Measurements from ENCODE around the gene ZBTB25.
A peak's percentile ranks its signal among the peaks of the same experiment; 100 is the strongest.
"Not testable (repeated sequence)": the region's sequence is repeated elsewhere in the genome, so short reads cannot be mapped to it uniquely, and the experiment has no call there.

ZBTB25 gene

DNA sequence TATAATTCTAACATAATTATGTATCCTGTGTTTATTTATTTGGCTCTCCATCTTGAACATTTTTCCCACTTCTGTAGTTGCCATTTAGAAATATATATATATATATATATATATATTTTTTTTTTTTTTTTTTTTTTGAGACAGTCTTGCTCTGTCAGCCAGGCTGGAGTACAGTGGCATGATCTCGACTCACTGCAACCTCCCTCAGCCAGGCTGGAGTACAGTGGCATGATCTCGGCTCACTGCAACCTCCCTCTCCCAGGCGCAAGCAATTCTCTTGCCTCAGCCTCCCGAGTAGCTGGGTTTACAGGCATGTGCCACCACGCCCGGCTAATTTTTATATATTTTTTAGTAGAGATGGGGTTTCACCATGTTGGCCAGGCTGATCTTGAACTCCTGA is 14.0 kb upstream of the ZBTB25 start:
- not testable (repeated sequence) for DNase-seq (ENCODE audit: low read depth in 4 of 4, low spot score in 1 of 4)

DNA sequence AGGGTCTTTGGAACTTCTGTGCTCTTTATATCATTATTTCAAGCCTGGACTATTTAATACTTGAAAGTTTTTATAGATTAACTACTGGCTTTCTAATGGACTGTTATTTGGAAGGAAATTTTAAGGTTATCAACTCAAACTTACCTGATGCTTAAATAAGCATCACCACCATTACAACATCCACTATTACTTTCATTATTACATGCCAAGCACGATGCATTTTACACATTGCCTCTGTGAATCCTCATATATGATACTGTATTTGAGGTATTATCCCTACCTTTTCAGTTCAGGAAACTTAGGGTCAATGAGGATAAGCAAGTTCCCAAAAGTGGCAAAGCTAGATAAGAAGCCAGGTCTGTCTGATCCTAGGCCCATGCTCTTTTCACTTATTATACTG is 13.3 kb upstream of the ZBTB25 start:
- no peak for DNase-seq (ENCODE audit: low read depth in 4 of 4, low spot score in 1 of 4)

DNA sequence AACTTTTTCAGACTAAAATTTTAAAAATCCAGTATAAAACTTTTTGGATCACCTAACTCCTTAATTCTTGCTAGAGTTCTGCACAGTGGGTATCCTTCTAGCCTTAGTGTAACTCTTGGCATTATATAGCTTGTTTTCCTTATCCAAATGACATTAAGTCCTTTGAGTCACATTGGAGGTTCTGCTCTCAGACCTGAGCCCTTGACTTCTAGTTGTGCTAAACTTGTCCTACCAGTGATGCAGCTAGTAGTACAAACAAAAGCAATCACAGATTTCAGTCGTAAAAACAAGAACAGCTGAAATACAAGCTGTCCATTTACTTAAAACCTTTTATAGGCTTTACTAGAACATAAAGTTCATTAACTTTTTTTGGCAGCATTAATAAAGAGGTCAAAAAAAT is 11.4 kb upstream of the ZBTB25 start:
- no peak for DNase-seq (ENCODE audit: low read depth in 4 of 4, low spot score in 1 of 4)

DNA sequence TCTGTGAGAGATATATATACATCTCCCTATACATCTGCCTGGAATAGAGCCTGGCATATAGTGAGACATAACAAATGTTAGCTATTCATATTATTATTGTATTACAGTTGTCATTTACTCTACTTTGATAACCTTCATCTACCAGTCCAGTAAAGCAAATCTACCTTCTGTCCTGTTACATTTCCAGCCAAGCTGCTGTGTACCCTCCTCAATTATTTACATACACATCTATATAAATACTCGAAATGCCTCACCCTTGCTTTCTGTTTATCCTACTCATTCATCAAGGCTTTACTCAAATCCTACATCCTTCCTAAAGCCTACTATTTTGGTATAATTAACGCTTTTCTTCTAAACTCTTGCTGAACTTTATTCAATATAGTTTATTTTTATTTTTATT is 9.6 kb upstream of the ZBTB25 start:
- DNase-seq (ENCODE audit: low read depth in 4 of 4, low spot score in 1 of 4), result no peak

DNA sequence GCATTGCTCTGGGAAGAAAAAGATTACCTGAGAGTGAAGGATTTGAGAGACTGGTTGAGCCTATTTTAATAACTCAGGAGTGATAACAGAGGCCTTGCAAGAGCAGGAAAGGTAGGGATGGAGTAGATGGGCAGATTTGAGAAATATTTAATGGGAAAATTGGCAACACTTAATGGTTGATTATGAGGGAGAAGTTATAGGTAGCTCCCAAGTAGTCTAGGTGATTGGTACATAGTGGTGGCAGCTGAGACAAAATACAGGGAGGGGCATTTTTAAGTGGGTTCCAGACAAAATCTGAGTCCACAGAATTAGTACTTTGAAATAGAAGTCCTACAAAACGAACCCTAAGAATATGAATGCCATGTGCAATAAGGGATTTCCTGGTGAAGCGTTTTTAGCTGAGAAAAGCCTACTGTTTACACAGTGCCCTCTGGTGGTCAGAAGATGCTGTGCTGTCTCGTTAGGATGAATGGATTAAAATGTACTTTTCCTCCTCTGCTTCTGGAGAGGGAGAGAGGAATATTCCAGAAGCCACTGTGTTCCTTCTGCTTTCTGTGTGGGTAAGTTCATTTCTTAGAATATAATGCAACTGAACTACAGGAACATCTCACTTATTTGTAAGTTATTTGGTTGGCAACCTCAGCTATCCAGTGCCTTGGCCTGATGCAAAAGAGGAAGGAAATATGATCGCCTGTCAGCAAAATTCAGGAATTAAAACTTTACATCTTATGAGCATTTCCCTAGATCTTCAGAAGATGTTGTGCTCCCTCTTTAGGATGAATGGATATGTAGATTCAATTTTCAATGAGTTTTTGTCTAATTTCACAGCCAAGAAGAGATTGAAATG is 7.4 kb upstream of the ZBTB25 start:
- DNase-seq (ENCODE audit: low read depth in 4 of 4, low spot score in 1 of 4), result peak; percentile 36 to 55 (median 44)

DNA sequence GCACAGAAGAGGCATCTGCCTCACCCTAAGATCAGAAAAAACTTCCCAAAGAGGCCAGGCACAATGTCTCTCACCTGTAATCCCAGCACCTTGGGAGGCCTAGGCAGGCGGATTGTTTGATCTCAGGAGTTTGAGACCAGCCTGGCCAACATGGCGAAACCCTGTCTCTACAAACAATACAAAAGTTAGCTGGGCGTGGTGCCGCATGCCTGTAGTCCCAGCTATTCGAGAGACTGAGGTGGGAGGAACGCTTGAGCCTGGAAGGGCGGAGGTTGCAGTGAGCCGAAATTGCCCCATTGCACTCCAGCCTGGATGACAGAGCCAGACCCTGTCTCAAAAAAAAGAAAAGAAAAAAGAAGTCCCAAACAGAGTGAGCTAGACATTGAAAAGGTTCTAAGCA is 5.4 kb upstream of the ZBTB25 start:
- no peak for DNase-seq (ENCODE audit: low read depth in 4 of 4, low spot score in 1 of 4)

DNA sequence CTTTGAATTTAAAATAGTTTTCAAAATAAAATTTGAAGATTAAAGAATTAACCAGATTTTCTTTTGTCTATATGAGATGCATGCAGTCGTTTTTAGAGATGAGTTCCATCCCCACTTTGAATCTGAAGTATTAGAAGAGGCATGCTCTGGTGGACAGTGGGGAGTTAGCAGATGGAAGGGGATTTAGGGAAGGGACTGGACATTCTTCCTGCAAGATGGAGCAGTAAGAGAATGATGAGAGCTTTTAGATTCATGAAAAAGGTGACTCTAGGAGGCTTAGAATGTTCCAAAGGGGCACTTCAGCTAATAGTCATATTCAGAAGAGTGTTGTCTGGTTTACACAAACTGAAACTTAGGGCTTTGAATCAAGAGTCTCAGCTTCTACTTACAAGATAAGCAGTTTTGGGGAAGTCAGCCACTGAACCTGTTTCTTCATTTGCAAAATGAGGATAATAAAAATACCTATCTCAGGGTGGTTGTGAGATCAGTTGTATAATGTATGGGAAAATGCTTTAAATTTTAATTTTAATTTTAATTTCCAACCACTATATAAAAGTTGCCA is 4.7 kb upstream of the ZBTB25 start:
- no peak for DNase-seq (ENCODE audit: low read depth in 4 of 4, low spot score in 1 of 4)

DNA sequence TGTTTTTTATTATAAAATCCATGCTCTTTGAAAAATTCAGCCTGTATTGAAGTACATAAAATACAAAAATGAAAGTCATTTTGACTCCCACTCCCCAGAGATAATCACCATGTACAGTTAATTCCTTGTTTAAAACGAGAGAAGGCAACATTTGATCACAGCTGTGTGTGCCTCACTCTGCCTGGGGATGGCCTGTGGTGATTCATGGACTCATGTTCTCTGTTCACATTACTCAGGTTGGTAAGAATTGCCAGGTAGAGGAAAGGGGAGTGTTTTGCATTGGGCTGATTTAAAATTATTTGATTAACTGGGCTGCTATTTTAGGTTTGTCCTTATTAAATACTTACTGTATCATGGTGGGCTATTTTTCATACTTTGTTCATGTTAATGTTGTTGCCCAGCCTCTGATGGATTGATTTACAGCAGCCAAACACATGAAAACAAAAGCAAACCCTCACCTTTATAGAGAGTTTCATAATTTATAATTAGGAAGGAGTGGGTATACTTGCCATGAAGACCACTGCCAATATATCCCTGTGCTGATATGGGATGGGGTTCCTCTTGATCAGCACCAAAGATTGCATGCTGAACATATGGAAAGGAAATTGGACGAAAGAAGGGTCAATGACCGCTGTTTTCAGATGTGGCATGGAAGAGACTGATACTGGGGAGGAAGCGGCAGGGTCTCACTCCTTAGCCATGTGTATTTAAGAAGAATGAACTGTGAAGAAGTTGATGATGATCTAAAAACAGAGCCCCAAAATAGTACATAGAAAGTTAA is 3.9 kb upstream of the ZBTB25 start:
- DNase-seq (ENCODE audit: low read depth in 4 of 4, low spot score in 1 of 4), result peak in 3 of 4 experiments; percentile 8 to 34 (median 32)

DNA sequence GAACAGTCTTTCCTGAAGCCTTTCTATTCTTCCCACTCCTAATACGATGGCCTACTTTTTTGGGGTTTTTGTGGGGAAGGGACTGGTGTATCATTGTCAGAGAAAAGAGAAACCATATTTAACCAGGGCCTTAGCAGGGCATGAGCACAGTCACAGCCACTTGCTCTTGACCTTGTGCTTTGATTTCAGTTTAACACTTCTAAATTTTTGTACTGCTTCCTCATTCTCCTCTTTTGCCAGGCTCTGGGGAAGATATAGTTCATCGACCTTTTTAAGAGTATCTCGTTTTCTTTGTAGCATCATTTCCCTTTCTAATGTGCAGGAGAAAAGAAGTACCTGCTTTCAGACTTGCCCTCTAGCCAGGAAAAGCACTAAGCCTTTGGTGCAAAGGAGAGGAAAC is 3.1 kb upstream of the ZBTB25 start:
- no peak for DNase-seq (ENCODE audit: low read depth in 4 of 4, low spot score in 1 of 4)

DNA sequence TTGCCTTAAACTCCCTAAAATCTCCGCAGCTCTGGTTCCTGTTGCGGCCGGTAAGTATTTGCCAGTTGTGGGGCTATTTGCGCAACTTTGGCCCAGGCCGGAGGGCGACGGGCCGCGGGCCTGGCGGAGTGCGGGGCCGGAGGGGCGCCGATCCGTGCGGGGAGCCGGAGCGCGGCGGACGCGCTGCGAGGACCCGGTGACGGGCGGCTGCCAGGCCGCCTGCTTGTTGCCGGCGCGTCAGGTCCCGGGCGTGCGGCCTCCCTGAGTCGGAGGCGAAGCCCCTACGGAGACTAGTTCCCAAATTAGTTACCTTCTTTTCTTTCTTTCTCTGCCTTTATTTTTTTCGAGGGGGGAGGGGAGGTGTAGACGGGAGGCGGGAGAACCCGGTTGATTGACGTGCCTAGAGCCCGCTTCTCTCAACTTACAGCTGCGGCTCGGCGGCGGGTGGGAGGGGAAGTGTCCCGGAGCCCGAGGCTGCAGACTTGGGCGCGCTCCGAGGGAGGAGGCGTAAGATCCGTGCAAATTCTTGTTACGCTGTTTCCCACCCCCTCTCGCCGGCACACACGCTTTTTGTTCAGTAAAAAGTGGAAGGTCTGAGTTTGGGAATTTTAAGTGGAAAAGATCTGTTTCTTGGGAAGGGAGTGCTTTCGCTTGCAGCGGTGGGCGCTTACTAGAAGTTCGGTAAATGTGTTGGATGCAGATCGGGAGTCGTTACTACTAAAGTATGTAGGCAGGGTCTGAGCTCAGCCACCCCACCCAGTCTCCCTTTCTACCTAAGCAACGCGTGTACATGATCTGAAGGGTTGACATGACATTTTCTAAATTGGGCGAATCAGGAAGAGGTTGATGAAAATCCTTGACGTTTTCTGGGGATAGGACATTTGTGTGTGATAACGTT is 1.5 kb upstream of the ZBTB25 start:
- peak; percentile 68 to 82 (median 73) for DNase-seq (ENCODE audit: low read depth in 4 of 4, low spot score in 1 of 4)

DNA sequence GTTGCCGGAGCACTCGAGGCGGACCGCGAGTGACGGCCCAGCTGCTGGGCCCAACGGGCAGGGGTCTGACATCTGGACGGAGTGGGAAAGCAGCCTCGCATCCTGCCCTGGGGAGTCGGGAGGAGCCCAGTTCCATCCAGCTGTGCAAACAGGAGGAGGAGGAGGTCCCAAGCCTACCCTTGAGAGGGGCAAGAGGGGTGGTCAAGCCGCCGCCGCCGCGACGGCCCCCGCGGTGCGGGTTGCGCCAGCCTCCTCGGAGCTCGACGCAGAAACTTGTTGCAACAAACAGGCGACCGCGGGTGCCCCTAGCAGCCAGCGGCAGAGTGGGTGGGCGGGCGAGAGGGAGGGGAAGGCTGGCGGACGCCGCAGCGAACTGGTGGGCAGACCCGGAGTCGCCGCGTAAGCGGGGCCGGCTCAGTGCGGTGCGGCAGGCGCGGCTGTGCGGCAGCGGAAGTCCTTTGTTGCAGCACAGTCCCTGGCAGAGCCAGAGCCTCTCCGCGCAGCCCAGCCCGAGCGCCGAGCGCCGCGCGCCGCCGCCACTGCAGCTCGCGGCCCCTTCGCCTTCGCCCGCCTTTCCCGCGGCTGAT is 765 bp upstream of the ZBTB25 start, which contains the start of gene ZBTB1:
TSS of gene ZBTB1 (plus strand) at position 461 of the 587 bp plus-strand sequence. CDS start 16,735 bp downstream, outside the sequence.
- peak; percentile 60 to 81 (median 71) for DNase-seq (ENCODE audit: low read depth in 4 of 4, low spot score in 1 of 4)

DNA sequence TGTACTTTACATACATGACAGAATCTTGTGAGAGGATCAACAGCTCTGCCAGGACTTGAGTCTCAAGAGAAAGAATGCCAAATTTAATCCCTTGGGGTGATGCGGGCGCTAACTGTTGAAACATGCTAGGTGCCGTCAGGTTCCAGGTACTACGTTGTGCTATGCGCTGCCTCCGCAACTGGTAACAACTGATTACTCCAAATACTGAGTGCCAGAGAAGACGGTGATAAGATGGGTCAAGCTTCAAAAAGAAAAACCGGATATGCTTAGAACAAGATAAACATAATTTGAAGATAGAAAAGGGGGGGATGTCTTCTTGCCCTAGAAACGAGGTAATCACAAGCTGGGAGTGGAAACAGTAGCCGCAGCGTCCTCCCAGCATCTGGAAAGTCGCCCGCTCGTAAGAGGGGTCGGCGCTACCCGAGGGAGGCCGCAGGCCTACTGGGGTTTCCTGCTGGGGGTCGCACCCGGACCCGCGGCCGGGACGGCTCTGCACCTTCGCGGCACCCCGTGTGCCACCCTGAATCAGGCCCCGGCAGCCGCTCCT is 678 bp downstream of the ZBTB25 start:
- peak in 1 of 4 experiments; percentile 23 for DNase-seq (ENCODE audit: low read depth in 4 of 4, low spot score in 1 of 4)

DNA sequence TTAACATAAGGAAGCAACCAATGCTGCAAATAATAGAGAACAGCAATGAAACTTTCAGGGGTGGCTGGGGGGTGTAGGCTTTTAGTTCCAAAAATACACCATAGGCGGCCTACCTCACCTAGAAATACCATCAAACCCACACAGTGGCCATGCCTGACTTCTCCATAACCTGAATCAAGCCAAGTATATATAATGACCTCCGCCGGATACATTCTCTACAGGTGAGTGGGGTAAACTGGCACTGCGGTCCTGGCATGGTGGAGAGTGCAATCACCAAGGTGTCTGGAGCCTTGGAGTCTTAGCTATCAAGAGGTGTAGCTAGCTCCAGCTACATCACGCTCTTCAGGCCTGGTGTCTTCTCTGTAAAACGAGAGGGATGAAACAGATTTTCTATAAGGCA is 1.2 kb downstream of the ZBTB25 start:
- DNase-seq (ENCODE audit: low read depth in 4 of 4, low spot score in 1 of 4), result no peak

DNA sequence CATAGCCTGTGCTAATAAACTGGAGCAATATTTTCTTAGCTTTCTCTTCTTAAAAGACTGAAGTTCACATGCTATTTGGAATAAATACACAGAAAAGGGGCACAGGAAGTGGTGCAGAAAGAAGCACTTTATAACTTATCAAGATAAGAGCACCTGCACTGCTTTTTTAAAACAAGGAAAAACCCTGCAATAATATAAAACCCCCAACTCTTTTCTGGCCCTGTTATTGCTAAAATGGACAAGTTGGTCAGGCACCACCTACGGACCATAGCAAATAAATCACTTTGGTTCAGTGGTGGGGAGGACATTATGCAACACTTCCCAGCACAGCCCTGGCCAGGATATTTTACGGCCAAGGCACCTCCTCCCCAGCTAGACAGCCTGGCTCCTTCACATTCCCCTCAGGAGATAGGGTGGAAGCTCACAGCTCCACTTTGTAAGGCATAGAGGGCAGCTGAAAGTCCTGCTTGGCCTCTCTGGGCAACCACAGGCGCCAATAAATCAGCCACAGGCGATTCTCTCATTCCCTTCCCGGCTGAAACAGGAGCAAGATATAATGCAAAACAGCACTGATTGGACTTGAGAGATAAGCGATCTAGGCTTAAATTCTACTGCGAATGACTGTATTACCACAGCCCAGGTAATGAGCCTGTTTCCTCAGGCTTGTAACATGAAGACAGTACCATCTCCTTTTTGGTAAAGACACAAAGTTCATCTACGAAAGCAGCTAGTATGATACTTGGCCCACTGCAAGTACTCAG is 2.0 kb downstream of the ZBTB25 start:
- DNase-seq (ENCODE audit: low read depth in 4 of 4, low spot score in 1 of 4), result no peak

DNA sequence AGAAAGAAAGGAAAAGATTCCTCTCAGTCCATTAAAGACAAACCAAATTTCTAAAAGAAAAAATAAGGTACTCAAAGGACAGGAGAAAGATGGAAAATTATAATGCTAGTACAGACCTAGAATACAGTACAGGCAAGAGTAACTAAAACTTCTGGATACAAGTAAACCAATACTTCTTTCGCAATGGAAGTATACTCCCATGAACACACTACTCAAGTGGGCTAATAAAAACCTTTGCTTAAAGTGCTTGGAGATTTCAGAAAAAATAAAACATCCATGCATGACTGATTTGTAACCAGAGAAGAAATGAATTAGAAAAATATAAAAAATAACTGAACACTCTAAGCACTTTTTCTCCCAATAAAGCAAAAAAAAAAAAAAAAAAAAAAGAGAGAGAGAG is 3.5 kb downstream of the ZBTB25 start:
- DNase-seq (ENCODE audit: low read depth in 4 of 4, low spot score in 1 of 4), result no peak

DNA sequence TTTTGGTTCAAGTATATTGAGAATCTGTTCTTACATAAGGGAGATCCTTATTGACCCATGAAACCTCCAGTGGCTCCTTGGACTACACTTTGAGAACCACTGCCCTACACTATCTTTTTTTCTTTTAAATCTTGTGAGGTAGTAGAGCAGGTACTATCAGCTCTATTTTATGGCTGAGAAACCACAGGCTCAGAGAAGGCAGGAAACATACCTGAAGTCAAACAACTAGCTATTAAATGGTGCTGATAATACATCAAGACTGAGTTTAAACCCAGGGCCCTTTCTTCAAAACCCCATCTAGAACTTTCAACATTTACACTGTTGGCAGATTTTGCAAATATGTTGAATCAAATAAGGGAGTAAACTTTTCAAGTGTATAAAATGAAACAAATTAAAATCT is 6.9 kb downstream of the ZBTB25 start:
- DNase-seq (ENCODE audit: low read depth in 4 of 4, low spot score in 1 of 4), result no peak

DNA sequence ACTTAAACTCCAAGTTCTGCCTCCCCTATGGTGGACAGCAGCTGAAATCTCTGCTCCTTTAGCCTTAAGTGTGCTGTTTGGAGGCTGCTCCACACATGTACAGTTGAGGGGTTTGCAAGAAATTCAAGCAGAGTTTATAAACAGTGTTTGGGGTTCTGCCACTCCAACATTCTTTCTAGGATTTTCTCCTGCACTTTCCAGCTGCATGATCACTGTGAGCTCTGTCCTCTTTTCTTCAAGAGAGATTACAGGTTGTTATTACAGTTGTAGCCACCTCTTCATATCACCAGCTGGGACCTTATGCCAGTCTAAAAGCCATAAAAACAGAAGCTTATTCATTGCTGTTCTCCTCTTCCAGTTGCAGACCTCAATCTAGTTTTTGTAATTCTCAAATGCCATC is 8.4 kb downstream of the ZBTB25 start:
- no peak for DNase-seq (ENCODE audit: low read depth in 4 of 4, low spot score in 1 of 4)

DNA sequence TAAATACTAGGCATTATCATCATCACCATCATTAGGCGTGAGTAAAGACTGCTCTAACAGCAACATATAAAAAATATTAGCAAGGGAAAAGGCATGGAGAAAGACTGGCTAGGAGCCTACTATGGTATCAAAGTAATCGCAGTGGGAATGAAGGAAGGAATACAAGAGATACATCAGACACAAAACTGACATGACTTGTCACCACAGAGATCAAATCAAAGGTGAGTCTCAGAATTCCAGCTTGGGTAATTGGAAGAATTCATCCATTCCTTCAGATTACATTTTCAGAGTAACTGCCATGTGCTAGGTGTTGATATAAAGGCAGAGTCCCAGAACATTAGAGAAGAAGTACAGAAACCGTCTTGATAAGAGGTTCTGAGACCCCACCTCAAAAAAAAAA is 10.2 kb downstream of the ZBTB25 start:
- DNase-seq (ENCODE audit: low read depth in 4 of 4, low spot score in 1 of 4), result no peak

DNA sequence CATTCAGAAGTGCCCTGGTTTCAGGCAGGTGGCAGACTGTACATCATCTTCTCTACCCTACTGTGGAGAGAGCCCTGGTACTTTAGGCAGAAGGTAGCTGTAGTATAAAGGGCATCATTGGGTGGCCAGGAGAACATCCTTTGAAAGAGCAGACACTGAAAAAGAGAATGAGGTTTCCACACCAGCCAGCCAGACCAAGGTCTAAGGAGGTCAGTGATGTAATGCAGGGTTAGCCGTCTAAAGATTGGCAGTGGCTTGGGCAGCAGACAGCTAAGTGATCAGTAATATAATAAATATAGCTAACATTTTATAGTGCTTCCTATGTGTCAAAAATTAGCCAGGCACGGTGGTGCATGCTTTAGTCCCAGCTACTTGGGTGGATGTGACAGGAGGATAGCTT is 12.0 kb downstream of the ZBTB25 start:
- DNase-seq (ENCODE audit: low read depth in 4 of 4, low spot score in 1 of 4), result no peak

Measured in stimulated activated CD4-positive, alpha-beta T cell treated with anti-CD3 and anti-CD28 coated beads, Interleukin-1b, Interleukin-23, amount 100 ng/mL, for 24 hours (primary cell).